CD1c-positive myeloid dendritic cell (primary cell): ENCODE data around the gene GSG1.
"Not testable (repeated sequence)": the region's sequence is repeated elsewhere in the genome, so short reads cannot be mapped to it uniquely, and the experiment has no call there.

ENCODE experiments used
- DNase-seq: peaks from one replicate; pipeline ENCODE4 v3.0.0-alpha.2; 2016; ENCODE audit errors: extremely low spot score

The GSG1 gene

DNA sequence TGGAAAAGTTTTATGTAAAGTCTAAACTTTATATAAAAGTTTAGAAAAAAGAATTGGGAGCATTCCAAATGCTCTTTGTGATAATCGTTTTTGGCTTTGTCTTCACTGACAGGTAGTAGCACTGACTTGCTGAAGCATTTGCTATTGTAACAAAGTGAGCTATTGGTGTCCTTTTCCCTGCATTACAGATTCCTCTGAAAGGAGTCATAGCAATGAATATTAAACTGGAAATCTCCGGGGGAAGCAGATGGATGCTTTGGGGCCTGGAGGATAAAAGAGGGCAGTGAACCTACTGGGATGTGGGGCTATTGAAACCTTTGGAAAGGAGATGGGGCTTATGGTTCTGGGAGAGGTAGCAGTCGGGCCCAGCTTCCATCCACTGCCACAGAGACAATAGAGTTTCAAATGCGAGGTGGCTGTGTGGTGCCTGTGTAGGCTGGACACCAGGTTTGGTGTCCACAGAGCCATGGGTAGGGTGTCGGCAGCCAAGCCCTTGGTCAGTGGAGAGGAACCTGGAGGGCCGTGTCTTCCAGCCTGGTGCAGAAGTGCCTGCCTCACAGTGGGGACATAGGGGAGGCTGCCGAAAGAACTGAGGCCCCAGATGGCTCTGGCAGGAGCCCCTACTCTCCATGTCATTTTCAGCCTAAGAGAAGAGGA is 10.1 kb downstream of the GSG1 start:
- DNase-seq, result no peak

GRCh38 chr12:13091832-13092231 is 11.6 kb downstream of the GSG1 start:
- DNase-seq, result peak; percentile 50

DNA sequence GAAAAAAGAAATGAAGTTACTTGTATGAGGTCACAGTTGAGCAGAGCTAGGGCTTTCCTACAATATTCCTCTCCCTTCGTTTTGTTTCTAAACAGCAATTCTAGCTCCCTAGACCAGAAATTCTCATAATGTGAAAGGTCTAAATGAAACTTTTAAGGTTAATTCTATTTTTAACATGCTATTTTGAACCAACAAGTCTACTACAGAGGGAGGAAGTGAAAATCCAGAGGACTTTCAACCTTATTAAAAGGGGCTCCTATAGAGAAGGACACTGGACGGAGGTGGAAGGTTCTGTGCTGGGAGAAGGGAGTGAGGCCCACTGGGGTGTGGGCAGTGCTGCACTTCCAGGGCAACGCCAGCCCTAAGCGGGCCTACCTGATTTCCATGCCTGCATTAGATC is 13.4 kb downstream of the GSG1 start:
- DNase-seq, result peak; percentile 12

DNA sequence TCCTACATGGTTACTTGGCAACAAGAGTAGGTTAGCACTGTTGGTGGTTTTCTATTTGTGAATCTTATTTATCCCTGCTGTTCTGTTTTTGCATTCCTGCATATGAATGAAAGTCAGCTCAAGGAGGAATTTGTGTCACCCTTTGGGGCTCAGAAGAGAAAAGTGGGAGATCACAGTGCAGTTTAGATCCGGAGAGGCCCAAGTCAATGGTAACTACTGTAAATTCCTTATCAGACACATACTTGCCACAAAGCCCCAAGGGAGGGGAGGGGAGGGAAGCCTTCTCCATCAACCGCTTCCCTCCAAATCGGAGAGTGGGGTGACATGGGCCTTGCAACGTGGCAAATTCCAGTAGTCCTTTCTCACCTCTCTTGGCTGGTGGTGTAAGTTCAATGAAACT is 15.0 kb downstream of the GSG1 start:
- DNase-seq, result no peak

- DNase-seq, result no peak
Measured at GRCh38 chr12:13087766-13088165, 15.7 kb downstream of the GSG1 start.

DNA sequence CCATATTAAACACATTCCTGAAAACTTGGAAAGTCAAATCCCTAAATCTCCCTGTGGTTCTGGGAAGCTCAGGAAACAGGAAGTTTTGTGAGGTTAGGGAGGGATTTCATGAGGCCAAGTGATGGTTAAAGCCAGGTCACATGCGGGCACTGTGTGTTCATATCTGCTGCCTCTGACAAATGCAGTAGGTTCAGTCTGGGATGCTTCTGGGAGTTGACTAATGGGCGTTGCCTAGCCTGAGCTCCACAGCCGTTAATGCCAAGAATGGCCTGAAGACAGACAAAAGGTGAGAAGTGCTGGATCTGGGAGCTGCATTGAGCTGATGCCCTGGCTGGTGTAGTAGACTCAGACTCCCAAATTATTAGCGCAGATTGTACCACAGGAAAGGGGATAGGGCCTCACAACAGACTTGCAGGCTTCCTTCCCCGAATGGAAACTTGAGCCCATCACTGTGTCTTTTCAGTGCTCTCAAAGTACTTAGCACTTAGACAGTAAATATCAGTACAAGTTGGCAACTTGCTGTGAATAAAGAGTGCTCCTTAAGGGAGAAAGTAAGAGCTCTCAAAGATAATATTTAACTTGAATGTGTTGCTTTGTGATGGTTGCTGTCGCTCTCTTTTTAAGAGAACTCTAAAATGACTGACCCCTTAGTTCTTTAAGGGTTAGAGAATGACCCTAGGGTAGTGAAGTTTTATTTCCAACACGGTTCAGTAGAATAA is 17.3 kb downstream of the GSG1 start:
- DNase-seq, result no peak

- no peak for DNase-seq
Measured at GRCh38 chr12:13084898-13085640, 18.4 kb downstream of the GSG1 start.

- DNase-seq, result not testable (repeated sequence)
Measured at GRCh38 chr12:13083638-13084037, 19.8 kb downstream of the GSG1 start.

DNA sequence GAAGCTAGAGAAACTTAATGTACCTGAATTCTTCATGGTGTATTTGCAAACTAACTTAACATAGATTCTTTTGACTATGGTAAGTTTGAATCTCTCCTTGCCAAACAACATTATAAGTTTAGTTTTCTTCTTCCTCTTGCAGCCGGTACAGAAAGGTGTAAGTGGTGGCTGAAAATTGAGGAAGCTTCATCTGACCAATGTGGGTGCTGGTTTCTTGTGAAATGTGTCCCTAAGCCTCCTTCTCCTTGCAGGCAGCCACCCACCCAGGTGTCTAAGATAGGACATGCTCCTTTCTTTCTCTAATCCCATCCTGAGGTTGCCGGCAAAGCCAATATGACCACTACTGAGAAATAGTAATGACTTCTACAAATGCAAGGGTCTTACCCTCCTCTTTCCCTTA is 20.6 kb downstream of the GSG1 start:
- peak; percentile 44 for DNase-seq

GRCh38 chr12:13080266-13080665 is 23.2 kb downstream of the GSG1 start:
- no peak for DNase-seq

DNA sequence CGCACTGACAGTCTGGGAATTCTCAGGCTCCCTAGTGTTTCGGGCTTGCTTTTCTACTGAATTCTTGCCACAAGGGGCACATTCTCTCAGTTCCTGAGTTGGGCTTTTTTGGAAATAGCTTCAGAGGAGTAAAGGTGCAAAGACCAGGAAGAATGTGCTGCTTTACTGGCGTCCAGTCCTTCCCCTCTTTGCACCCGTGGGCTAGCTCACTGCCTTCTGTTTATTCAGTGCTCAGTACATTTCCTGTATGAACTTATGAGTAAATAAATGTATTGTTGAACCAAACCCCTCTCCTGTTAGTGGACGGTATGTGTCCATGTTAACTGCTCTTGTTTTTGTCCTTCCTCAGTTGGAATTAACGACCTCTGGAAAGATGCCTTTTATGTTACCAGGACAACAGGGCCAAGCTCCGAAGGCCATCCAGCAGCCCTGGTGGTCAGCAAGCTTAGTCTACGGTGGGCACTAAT is 24.0 kb downstream of the GSG1 start:
- no peak for DNase-seq

DNA sequence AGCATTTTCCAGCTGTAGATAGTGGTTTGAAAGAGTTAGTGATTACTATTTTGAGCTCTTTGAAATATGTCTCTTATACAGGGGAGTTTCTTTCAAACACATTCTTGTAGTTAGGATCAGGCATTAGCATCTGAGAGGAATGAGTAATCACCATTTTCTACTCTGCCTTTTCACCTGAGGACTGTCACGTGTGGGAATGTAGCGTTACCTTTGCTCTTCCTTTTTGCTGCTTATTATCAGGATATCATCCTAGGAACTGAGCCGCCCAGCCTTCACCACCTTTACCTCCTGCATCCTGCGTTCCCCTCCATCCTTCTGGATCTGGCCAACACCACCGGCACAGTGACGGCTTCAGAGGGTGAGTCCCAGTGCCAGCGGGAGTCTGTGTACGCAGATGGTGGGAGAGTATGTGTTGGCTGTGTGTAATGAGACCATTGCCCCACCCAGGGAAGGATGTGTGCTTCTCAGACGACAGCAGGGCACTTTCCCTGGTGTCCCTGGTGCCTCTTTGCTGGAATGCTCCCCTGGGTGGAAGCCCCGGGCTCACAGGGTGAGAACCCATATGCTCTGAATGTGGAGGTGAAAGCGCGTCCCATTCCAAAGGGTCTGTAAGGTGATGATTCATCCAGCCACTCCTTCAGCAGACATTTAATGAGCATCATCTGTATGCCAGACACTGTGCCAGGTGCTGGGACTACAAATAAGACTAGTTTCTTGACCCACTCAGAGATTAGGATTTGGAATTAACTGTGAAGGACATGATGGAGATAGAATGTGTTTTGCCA is 27.5 kb downstream of the GSG1 start:
- DNase-seq, result no peak

- no peak for DNase-seq
Measured at GRCh38 chr12:13075118-13075480, 28.4 kb downstream of the GSG1 start.

DNA sequence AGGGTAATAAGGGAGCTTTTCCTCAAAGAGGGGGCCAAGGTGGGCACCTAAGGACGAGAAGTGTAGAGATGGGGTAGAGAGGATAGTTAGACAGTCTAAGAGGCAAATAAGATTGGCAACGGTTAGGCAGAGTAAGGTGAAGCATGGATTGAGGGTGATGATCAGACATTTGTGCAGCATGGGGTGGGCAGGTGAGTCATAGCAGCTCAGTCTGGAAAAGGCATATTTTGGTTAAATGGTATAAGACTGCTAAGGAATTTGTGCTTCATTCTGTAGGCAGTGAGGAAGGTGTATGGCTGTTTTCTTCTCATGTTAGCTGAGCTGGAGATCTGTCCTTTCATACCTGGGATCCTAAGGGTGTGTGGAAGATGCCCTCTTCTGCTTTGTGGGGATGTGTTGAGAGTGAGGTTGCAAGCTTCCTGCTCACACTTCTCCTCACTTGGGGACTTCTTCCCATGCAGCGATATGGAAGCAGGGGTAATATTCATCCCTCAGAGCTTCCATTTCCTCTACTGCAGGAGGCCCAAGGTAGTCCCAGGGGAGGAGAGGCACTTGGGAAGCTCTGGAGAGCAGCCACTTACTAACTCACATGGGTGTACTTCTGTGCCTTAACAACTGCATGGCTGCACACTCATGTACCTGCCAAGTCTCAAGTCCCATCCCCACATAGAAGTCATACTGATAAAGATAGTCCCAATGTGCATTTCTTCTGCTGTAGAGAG is 28.9 kb downstream of the GSG1 start:
- no peak for DNase-seq

DNA sequence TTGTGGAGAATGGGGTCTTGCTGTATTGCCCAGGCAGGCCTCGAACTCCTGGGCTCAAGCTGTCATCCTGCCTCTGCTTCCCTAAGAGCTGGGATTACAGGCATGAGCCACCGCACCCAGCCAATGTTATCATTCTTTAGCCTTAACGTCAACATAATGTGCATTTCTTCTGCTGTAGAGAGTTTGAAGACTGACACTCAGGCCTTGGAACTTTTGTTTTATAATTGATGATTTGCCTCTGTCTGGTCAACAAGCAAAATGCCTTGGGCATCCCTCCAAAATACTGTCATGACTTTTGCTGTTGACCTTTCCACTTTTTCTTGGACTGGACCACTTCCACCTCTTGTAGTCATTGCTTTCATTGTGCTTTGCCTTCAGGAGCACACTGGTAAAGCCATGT is 30.3 kb downstream of the GSG1 start:
- no peak for DNase-seq

- no peak for DNase-seq
Measured at GRCh38 chr12:13071305-13072280, 31.9 kb downstream of the GSG1 start.

- DNase-seq, result no peak
Measured at GRCh38 chr12:13069380-13069779, 34.1 kb downstream of the GSG1 start.

DNA sequence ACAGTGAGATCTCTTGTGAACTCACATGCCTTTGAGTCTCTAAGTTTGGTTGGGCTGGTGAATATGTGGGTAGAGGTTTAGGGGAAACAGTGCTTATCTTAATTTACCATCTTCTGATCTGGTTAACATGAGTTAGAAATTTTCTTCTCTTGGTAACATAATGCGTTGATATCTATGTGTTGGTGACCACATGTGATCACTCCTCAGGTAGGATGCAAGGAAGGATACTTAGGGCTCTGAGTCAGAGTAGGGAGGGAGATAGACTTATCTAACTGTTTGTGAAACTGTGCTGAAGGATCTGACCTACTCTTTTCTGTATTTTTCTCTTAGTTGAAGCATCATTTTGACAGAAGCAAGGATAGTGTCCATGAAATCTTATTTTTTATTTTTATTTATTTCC is 36.1 kb downstream of the GSG1 start:
- no peak for DNase-seq

DNA sequence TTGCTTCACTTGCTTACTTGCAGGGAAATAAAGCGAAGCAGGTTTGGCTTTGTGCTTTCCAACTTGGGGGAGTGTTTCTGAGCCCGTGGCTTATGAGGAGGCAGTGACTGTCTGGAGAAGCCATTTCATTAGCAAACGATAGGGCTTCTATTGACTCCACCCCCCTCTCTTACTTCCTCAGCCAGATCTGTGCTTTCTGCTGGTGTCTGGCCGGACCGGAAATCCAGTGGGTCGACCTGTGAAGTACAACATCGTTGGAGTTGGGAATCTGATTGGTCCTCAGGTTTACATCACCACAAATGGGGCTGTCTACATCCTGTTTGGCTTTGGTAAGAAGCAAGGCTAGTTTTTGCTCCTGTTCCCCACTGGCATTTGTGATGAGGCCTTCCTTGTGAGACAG is 37.0 kb downstream of the GSG1 start:
- no peak for DNase-seq

DNA sequence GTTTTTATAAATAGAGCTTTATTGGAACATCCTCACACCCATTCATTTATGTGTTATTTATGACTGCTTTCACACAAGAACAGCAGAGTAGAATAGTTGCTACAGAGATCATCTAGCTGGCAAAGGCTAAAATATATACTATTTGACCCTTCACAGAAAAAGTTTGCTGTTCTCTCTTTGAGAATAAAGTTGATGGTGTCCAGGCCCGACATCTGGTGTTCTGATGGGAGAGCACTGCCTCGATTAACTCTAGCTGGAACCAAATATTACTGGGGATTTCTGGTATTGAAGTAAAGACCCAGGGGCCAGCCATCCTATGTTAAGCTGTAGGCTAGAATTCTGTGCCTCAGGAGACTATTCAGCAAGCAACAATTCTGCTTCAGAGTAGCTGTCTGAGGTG is 37.5 kb downstream of the GSG1 start:
- DNase-seq, result no peak
